Nucleus accumbens (tissue), 56 donors: Measurements from ENCODE around the gene TUBA1C.

Experiments used
- DNase-seq, 56 donors: peaks; one replicate each; lab custom pipeline; 2025; lab: John Stamatoyannopoulos, UW

Gene TUBA1C

GRCh38 chr12:49264873-49265792 is at the start of gene TUBA1C:
TUBA1C (plus strand) TSS chr12:49265082; CDS start chr12:49265182, 100 bp downstream.
- DNase-seq = peak in 42 of 56 donors; percentile 4 to 80 (median 27)

- no peak for DNase-seq
These were observed 45.4 kb upstream of the TUBA1C start for GRCh38 chr12:49219417-49220026.

- no peak for DNase-seq
These were observed 43.9 kb upstream of the TUBA1C start for GRCh38 chr12:49220972-49221371.

GRCh38 chr12:49223122-49223521 is 41.8 kb upstream of the TUBA1C start:
- DNase-seq = no peak

GRCh38 chr12:49223590-49224369 is 41.1 kb upstream of the TUBA1C start:
- DNase-seq = no peak

GRCh38 chr12:49225576-49226166 is 39.2 kb upstream of the TUBA1C start:
- no peak for DNase-seq

- DNase-seq = peak in 4 of 56 donors; percentile 3 to 27 (median 22)
These were observed 37.2 kb upstream of the TUBA1C start for GRCh38 chr12:49227713-49228112.

GRCh38 chr12:49228653-49229052 is 36.2 kb upstream of the TUBA1C start:
- no peak for DNase-seq

GRCh38 chr12:49230176-49230804 is 34.6 kb upstream of the TUBA1C start:
- no peak for DNase-seq

- no peak for DNase-seq
These were observed 34.1 kb upstream of the TUBA1C start for GRCh38 chr12:49230805-49231194.

- DNase-seq = peak in 7 of 56 donors; percentile 6 to 14 (median 11)
These were observed 32.8 kb upstream of the TUBA1C start for GRCh38 chr12:49231878-49232655.

GRCh38 chr12:49232940-49233841 is 31.7 kb upstream of the TUBA1C start:
- peak in 52 of 56 donors; percentile 12 to 86 (median 65) for DNase-seq

GRCh38 chr12:49233842-49234526 is 30.9 kb upstream of the TUBA1C start:
- peak in 51 of 56 donors; percentile 28 to 91 (median 73) for DNase-seq

- DNase-seq = no peak
These were observed 28.5 kb upstream of the TUBA1C start for GRCh38 chr12:49236423-49236822.

GRCh38 chr12:49243631-49244030 is 21.3 kb upstream of the TUBA1C start:
- DNase-seq = no peak

GRCh38 chr12:49244176-49244575 is 20.7 kb upstream of the TUBA1C start:
- no peak for DNase-seq

GRCh38 chr12:49251357-49251756 is 13.5 kb upstream of the TUBA1C start:
- DNase-seq = no peak
